ENCODE measurements around the gene ANXA6. TPM values are rescaled to one million over a fixed set of nuclear protein-coding genes. Genes with fewer than 3 reads are reported as not detected.
A peak's percentile ranks its signal among the peaks of the same experiment; 100 is the strongest.

The ANXA6 gene
- total RNA-seq, 2 donors from 2014 or later: 164 to 165 TPM

GRCh38 chr5:151191661-151192060 lies 34.1 kb upstream of the ANXA6 start:
- H3K27ac ChIP-seq: no peak overlapping the region
- TF ChIP-seq, protein P1, sequence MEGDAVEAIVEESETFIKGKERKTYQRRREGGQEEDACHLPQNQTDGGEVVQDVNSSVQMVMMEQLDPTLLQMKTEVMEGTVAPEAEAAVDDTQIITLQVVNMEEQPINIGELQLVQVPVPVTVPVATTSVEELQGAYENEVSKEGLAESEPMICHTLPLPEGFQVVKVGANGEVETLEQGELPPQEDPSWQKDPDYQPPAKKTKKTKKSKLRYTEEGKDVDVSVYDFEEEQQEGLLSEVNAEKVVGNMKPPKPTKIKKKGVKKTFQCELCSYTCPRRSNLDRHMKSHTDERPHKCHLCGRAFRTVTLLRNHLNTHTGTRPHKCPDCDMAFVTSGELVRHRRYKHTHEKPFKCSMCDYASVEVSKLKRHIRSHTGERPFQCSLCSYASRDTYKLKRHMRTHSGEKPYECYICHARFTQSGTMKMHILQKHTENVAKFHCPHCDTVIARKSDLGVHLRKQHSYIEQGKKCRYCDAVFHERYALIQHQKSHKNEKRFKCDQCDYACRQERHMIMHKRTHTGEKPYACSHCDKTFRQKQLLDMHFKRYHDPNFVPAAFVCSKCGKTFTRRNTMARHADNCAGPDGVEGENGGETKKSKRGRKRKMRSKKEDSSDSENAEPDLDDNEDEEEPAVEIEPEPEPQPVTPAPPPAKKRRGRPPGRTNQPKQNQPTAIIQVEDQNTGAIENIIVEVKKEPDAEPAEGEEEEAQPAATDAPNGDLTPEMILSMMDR (IDR thresholded peaks at IDR 0.05): no peak
- no peaks in the 10 kb centered on the region for H3K27me3 ChIP-seq
- H3K4me1 ChIP-seq: peaks cover 0 to 6% of the 10 kb centered on the region in 2 donors
- peaks cover 0 to 15% of the 10 kb centered on the region in 2 donors for H3K9me3 ChIP-seq
- DNase-seq (ENCODE audit: low spot score): peak; percentile 9
- no peak overlapping the region for H3K4me3 ChIP-seq
- H3K36me3 ChIP-seq: peaks cover 36% of the 10 kb centered on the region

- H3K27ac ChIP-seq: no peak overlapping the region
- no peaks in the 10 kb centered on the region for H3K27me3 ChIP-seq
- no peaks in the 10 kb centered on the region for H3K4me1 ChIP-seq
- no peak overlapping the region for H3K4me3 ChIP-seq
- TF ChIP-seq, protein P1 (IDR thresholded peaks at IDR 0.05): no peak
- peaks cover 0 to 15% of the 10 kb centered on the region in 2 donors for H3K9me3 ChIP-seq
- no peak for DNase-seq (ENCODE audit: low spot score)
- peaks cover 53% of the 10 kb centered on the region for H3K36me3 ChIP-seq
Observed at GRCh38 chr5:151189151-151189550, 31.6 kb upstream of the ANXA6 start.

DNA sequence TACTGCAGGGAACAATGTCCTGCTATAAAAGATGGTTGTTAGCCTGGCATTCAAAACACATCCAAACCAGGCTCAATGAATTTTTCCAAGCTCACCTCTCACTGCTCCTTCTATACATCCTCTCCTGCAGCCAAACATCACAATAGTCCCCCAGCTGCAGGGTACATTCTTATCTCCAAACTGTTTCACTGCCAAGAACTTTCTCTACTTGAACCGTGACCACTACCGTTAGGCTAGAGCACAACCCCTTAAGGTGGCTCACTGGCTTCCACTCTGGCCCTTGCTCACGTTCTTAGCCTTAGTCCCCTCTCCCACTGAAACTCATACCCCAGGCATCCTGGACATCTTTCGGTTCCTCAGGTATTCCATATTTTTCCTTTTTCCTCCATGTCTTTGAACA lies 29.0 kb upstream of the ANXA6 start:
- Histone ChIP-seq H3K27me3 (no peaks in the 10 kb centered on the region), H3K4me1 (no peaks in the 10 kb centered on the region), H3K4me3 (no peak overlapping the region), H3K27ac (no peak overlapping the region), H3K36me3 (peaks cover 73% of the 10 kb centered on the region), H3K9me3 (peaks cover 0 to 10% of the 10 kb centered on the region in 2 donors)
- DNase-seq (ENCODE audit: low spot score): peak; percentile 5
- TF ChIP-seq, protein P1 (IDR thresholded peaks at IDR 0.05): no peak

DNA sequence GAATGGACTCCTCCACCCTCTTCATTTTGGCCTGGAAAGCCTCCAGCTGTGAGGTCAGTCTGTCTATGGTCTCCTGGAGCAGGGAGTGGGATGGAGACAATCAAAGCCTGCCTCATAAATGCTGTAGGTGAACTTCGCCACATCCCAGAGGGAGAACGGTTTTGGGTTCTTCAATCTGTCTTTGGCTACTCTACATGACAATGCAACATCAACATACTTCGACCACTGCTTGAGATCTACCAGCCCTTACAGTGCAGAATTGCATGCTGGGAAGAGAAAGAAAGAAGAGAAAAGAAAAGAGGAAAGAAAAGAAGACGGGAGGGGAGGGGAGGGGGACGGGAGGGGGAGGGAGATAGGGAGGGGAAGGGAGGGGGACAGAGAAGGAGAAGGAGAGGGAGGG lies 28.5 kb upstream of the ANXA6 start:
- Histone ChIP-seq H3K27ac (no peak overlapping the region), H3K36me3 (peaks cover 78% of the 10 kb centered on the region), H3K4me3 (no peak overlapping the region), H3K9me3 (peaks cover 0 to 10% of the 10 kb centered on the region in 2 donors), H3K4me1 (no peaks in the 10 kb centered on the region), H3K27me3 (no peaks in the 10 kb centered on the region)
- TF ChIP-seq, protein P1 (IDR thresholded peaks at IDR 0.05): no peak
- DNase-seq (ENCODE audit: low spot score): no peak

GRCh38 chr5:151184316-151185042 lies 26.9 kb upstream of the ANXA6 start:
- Histone ChIP-seq H3K27me3 (no peaks in the 10 kb centered on the region), H3K4me3 (no peak overlapping the region), H3K27ac (no peak overlapping the region), H3K9me3 (peaks cover 0 to 8% of the 10 kb centered on the region in 2 donors), H3K4me1 (no peaks in the 10 kb centered on the region), H3K36me3 (peaks cover 73% of the 10 kb centered on the region)
- TF ChIP-seq, protein P1 (IDR thresholded peaks at IDR 0.05): no peak
- DNase-seq (ENCODE audit: low spot score): no peak

Data from right atrium auricular region (tissue), 2 donors.